K562 (cell line): ENCODE measurements around the gene SLC4A3. TPM values are rescaled to one million over a fixed set of nuclear protein-coding genes. Genes with fewer than 3 reads are reported as not detected.

Experiments used
- ATAC-seq: fragments of 200-7000 bp; cut with Tn5 transposase; 3 replicates; pipeline ENCODE4 v1.9.1; 2020; ENCODE audit warnings: moderate library complexity
- BruUV-seq: library from RNA; stranded (reverse); fragments of 400-500 nt; replicated peaks from 2 replicates; lab custom pipeline; 2021; lab: Mats Ljungman, UMichigan
- CTCF ChIA-PET: fragments of 300-600 bp; formaldehyde crosslinking; extraction: SDS; loops from one replicate; lab custom pipeline; 2021; ENCODE audit warnings: low intra/inter-chr PET ratio; lab: Yijun Ruan, JAX
- POLR2A ChIA-PET: fragments of 300-600, 350-650 bp; sonication (Branson Sonifier 250); formaldehyde crosslinking; extraction: SDS; loops from one replicate; lab custom pipeline; 2021; ENCODE audit warnings: antibody characterized with exemption, inconsistent platforms; lab: Yijun Ruan, JAX
- DNase-seq, 4 experiments: peaks; one replicate each; pipeline versions ENCODE4 v3.0.0 to v3.0.0-alpha.2; 2011 to 2018; ENCODE audit warnings: low spot score in 3 of 4, mixed read lengths in 3 of 4; ENCODE audit errors: extremely low read depth in 1 of 4
- FAIRE-seq: peaks from 2 replicates; lab custom pipeline; 2011; peaks lifted over from hg19 to GRCh38; lab: Jason Lieb, UNC
- H2AFZ ChIP-seq: 2 replicates; pipeline ENCODE4 v1.6.0; 2011; ENCODE audit warnings: low read depth, low read length, control low read depth, inconsistent platforms
- H3K27ac ChIP-seq: fragments of 200-600 bp; 3 replicates; pipeline ENCODE4 v1.8.0; 2011; ENCODE audit warnings: low read depth, mild to moderate bottlenecking, control low read depth, inconsistent platforms, low read length, moderate library complexity, mixed read lengths; ENCODE audit errors: extremely low read depth
- H3K27me3 ChIP-seq, 2 experiments: fragments of 300-600 bp in 1 of 2; 2 replicates in 1 of 2; 3 replicates in 1 of 2; pipeline versions ENCODE4 v1.6.0 to v1.8.0; 2011; ENCODE audit warnings: inconsistent platforms in 2 of 2, low read length in 2 of 2, mild to moderate bottlenecking in 1 of 2, mixed read lengths in 1 of 2, moderate library complexity in 1 of 2; ENCODE audit not compliant: control insufficient read depth in 2 of 2, insufficient read depth in 2 of 2
- H3K36me3 ChIP-seq: fragments of 300-600 bp; 3 replicates; pipeline ENCODE4 v1.8.0; 2011; ENCODE audit warnings: mild to moderate bottlenecking, low read length, inconsistent platforms; ENCODE audit not compliant: control insufficient read depth, insufficient read depth
- H3K4me1 ChIP-seq, 2 experiments: fragments of 200-600 bp in 1 of 2; replicated peaks in 1 of 2; 2 replicates in 1 of 2; 3 replicates in 1 of 2; pipeline versions ENCODE4 v1.5.1 to v1.8.0; 2011; ENCODE audit warnings: inconsistent platforms in 2 of 2, low read length in 2 of 2, mild to moderate bottlenecking in 1 of 2, mixed read lengths in 1 of 2, moderate library complexity in 1 of 2; ENCODE audit not compliant: control insufficient read depth in 2 of 2, insufficient read depth in 2 of 2
- H3K4me2 ChIP-seq: 2 replicates; pipeline ENCODE4 v1.6.1; 2011; ENCODE audit warnings: low read length, control low read depth, inconsistent platforms, mixed read lengths; ENCODE audit not compliant: insufficient read depth
- H3K4me3 ChIP-seq: fragments of 200-600 bp; sonication (generic), shearing (Covaris generic); 2 replicates; pipeline ENCODE4 v1.5.1; 2016; ENCODE audit warnings: control low read depth, inconsistent platforms
- H3K79me2 ChIP-seq: fragments of 200-600 bp; 3 replicates; pipeline ENCODE4 v1.8.0; 2011; ENCODE audit warnings: low read length, inconsistent platforms; ENCODE audit not compliant: control insufficient read depth, insufficient read depth
- H3K9ac ChIP-seq, 2 experiments: 2 replicates each; pipeline versions ENCODE4 v1.6.0 to v1.6.1; 2011; ENCODE audit warnings: low read depth in 2 of 2, low read length in 2 of 2, control low read depth in 1 of 2, inconsistent platforms in 1 of 2, mild to moderate bottlenecking in 1 of 2, mixed read lengths in 1 of 2; ENCODE audit not compliant: insufficient read depth in 1 of 2
- H3K9me1 ChIP-seq: one replicate; pipeline ENCODE4 v1.6.0; 2011; ENCODE audit warnings: inconsistent platforms, mild to moderate bottlenecking, low read length, moderate library complexity; ENCODE audit not compliant: control insufficient read depth, insufficient read depth
- H3K9me3 ChIP-seq: replicated peaks from 2 replicates; pipeline ENCODE4 v1.5.1; 2011; ENCODE audit warnings: low read depth, low read length, inconsistent platforms; ENCODE audit not compliant: control insufficient read depth, insufficient read depth
- H4K20me1 ChIP-seq: replicated peaks from 2 replicates; pipeline ENCODE4 v1.6.1; 2011; ENCODE audit warnings: low read length, inconsistent platforms, mixed read lengths; ENCODE audit not compliant: control insufficient read depth, insufficient read depth
- ADNP ChIP-seq: fragments of 200-800 bp; sonication (Bioruptor generic); IDR thresholded peaks from 2 replicates; pipeline ENCODE4 v1.6.1; 2016; ENCODE audit warnings: missing genetic modification characterization, missing compliant biosample characterization
- ATF4 ChIP-seq: fragments of 450-650 bp; formaldehyde crosslinking; IDR thresholded peaks from 2 replicates; pipeline ENCODE4 v1.4.0; 2022; ENCODE audit warnings: mild to moderate bottlenecking, moderate library complexity
- DACH1 ChIP-seq: fragments of 450-650 bp; IDR thresholded peaks from 2 replicates; pipeline ENCODE4 v1.6.1; 2018; ENCODE audit not compliant: partially characterized antibody
- EGR1 ChIP-seq: fragments of 450-650 bp; conservative IDR thresholded peaks from 2 replicates; pipeline ENCODE4 v1.6.1; 2017; ENCODE audit warnings: mild to moderate bottlenecking
- FOSL1 ChIP-seq: fragments of 200-800 bp; sonication (Bioruptor generic); conservative IDR thresholded peaks from 2 replicates; pipeline ENCODE4 v1.6.1; 2016; ENCODE audit warnings: missing genetic modification characterization, missing compliant biosample characterization
- HNRNPUL1 ChIP-seq: fragments of 200-400 bp; formaldehyde crosslinking; IDR thresholded peaks from 2 replicates; pipeline ENCODE4 v1.6.1; 2017; ENCODE audit warnings: low read length
- KDM1A ChIP-seq, 2 experiments: fragments of 450-650 bp; IDR thresholded peaks; 2 replicates each; pipeline ENCODE4 v1.6.1; 2016; ENCODE audit warnings: mild to moderate bottlenecking in 2 of 2
- MEF2A ChIP-seq: IDR thresholded peaks from 2 replicates; pipeline ENCODE4 v1.6.1; 2011; ENCODE audit warnings: low read depth, mild to moderate bottlenecking, low read length, moderate library complexity; ENCODE audit not compliant: control insufficient read depth
- MTA3 ChIP-seq: fragments of 450-650 bp; formaldehyde crosslinking; IDR thresholded peaks from 2 replicates; pipeline ENCODE4 v1.6.1; 2017; ENCODE audit warnings: mild to moderate bottlenecking, borderline replicate concordance
- NFRKB ChIP-seq: fragments of 450-650 bp; IDR thresholded peaks from 2 replicates; pipeline ENCODE4 v1.6.1; 2016; ENCODE audit warnings: low read depth
- NR2F6 ChIP-seq: fragments of 450-650 bp; formaldehyde crosslinking; IDR thresholded peaks from 2 replicates; pipeline ENCODE4 v1.4.0; 2020; ENCODE audit warnings: mild to moderate bottlenecking
- SMARCA4 ChIP-seq: fragments of 450-650 bp; IDR thresholded peaks from 2 replicates; pipeline ENCODE4 v1.6.1; 2016
- SMARCE1 ChIP-seq: fragments of 450-650 bp; IDR thresholded peaks from 2 replicates; pipeline ENCODE4 v1.7.1; 2016; ENCODE audit warnings: mild to moderate bottlenecking
- XRCC5 ChIP-seq: fragments of 200-400 bp; formaldehyde crosslinking; IDR thresholded peaks from 2 replicates; pipeline ENCODE4 v1.6.1; 2017; ENCODE audit warnings: low read depth, mild to moderate bottlenecking, low read length
- WGBS: fragments of 100-300 bp; shearing (Covaris generic); methylation state at CpG from one replicate; pipeline ENCODE4 v1.1.6; 2016; ENCODE audit warnings: low coverage, mixed read lengths; ENCODE audit not compliant: insufficient coverage; ENCODE audit errors: missing lambda C conversion rate; 5-methylcytosine and 5-hydroxymethylcytosine counted together
- in situ Hi-C: fragments of 300-500 bp; cut with MboI; formaldehyde crosslinking; loops from 4 replicates; pipeline ENCODE4 v1.15.0; 2018; ENCODE audit warnings: inconsistent platforms, mixed read lengths
- intact Hi-C: fragments of 100-400 bp; cut with micrococcal nuclease; formaldehyde crosslinking; loops from 2 replicates; pipeline ENCODE4 v1.14.2; 2022
- polyA plus RNA-seq, 8 experiments: library from polyadenylated mRNA; depleted of rRNA in 4 of 8; stranded (reverse) in 5 of 8; unstranded in 3 of 8; fragments of >200 nt; fragmentation: Nextera tagmentation in 2 of 8; fragmentation: Illumina TruSeq in 1 of 8; extraction: Ambion mirVana in 2 of 8; extraction: Trizol in 1 of 8; gene quantifications; 2 replicates each; pipeline versions ENCODE4 v1.2.1 to v1.2.3, GENCODE V29; 2011 to 2014; ENCODE audit warnings: inconsistent platforms in 1 of 8, missing spikeins in 1 of 8
- total RNA-seq, 7 experiments: library from RNA; depleted of rRNA in 6 of 7; stranded (reverse); fragments of >200 nt in 6 of 7; fragmentation: Illumina TruSeq in 2 of 7; extraction: Trizol in 2 of 7; gene quantifications; 2 replicates each; pipeline versions ENCODE4 v1.2.1 to v1.2.3, GENCODE V29; 2011 to 2021; ENCODE audit warnings: low replicate concordance in 1 of 7
- TF ChIP-seq, protein P1 (sequence below): sonication (generic); formaldehyde crosslinking; IDR thresholded peaks from 2 replicates; pipeline ENCODE4 v1.8.0; 2022; ENCODE audit warnings: mild to moderate bottlenecking, missing genetic modification reagents
- TF ChIP-seq, protein P2 (sequence below): fragments of 450-650 bp; IDR thresholded peaks from 2 replicates; pipeline ENCODE4 v1.6.1; 2017; ENCODE audit warnings: antibody characterized with exemption, mild to moderate bottlenecking
- TF ChIP-seq, protein P3 (sequence below): fragments of 250-450 bp; sonication (Bioruptor Pico); IDR thresholded peaks from 2 replicates; pipeline ENCODE4 v1.4.0; 2020

The SLC4A3 gene
- total and polyA plus RNA-seq, 9 of the 15 experiments (the other 6 are each of a cell fraction or from before 2014, with no cell fraction given) = 0.04 to 0.31 (median 0.16) TPM; not detected in 5

- H3K79me2 ChIP-seq = no peaks in the 10 kb centered on the region
- ChIA-PET POLR2A (interaction anchor here (0.7 to 1.2 kb wide), 4 partner anchors 17 to 122 kb away, joined by 3 to 4 read pairs (median 4); no protein-coding TSS in a partner anchor), CTCF (no interaction called here)
- peaks cover 9% of the 10 kb centered on the region; the same call in 1 of the 2 replicates for H3K9me3 ChIP-seq
- H3K4me1 ChIP-seq = peaks cover 13 to 52% of the 10 kb centered on the region in 2 experiments; a peak in 4 of 5 replicates
- WGBS = 0% methylated on average over 1 of the region's 1 CpG
- peak overlapping the region; percentile 72 for H3K4me2 ChIP-seq
- H2AFZ ChIP-seq = peak overlapping the region; percentile 76; the same call in 1 of the 2 replicates
- H3K9me1 ChIP-seq = peaks cover 3% of the 10 kb centered on the region
- H4K20me1 ChIP-seq = no peaks in the 10 kb centered on the region
- in situ Hi-C loops = no loop called here
- no peaks in the 10 kb centered on the region for H3K36me3 ChIP-seq
- H3K9ac ChIP-seq = peak overlapping the region in 1 of 2 experiments; percentile 48; a peak in 2 of 4 replicates
- peak overlapping the region; percentile 80 for H3K27ac ChIP-seq
- DNase-seq = peak in 2 of 4 experiments; percentile 31 to 54
- H3K27me3 ChIP-seq = no peaks in the 10 kb centered on the region
- intact Hi-C loops = no loop called here
- FAIRE-seq = no peak
- no TSS peak for BruUV-seq
- no peak overlapping the region for H3K4me3 ChIP-seq
- peak; percentile 57 for ATAC-seq
- TF ChIP-seq FOSL1 (tag) = peak; percentile 83
- TF ChIP-seq XRCC5 = no peak
- no peak for TF ChIP-seq EGR1
- TF ChIP-seq SMARCA4 = peak; percentile 76
- TF ChIP-seq ADNP (tag) = 0 out of 2 replicates have a peak, but pooled peaks have one; percentile 1
- TF ChIP-seq, protein P1, sequence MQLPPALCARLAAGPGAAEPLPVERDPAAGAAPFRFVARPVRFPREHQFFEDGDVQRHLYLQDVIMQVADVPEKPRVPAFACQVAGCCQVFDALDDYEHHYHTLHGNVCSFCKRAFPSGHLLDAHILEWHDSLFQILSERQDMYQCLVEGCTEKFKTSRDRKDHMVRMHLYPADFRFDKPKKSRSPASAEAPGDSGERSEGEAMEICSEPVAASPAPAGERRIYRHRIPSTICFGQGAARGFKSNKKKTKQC (CRISPR knock-in tag) = no peak
- TF ChIP-seq DACH1 = peak; percentile 14
- 0 out of 2 replicates have a peak, but pooled peaks have one; percentile 20 for TF ChIP-seq MTA3
- TF ChIP-seq ATF4 = 0 out of 2 replicates have a peak, but pooled peaks have one; percentile 39
- no peak for TF ChIP-seq MEF2A
- TF ChIP-seq, protein P2, sequence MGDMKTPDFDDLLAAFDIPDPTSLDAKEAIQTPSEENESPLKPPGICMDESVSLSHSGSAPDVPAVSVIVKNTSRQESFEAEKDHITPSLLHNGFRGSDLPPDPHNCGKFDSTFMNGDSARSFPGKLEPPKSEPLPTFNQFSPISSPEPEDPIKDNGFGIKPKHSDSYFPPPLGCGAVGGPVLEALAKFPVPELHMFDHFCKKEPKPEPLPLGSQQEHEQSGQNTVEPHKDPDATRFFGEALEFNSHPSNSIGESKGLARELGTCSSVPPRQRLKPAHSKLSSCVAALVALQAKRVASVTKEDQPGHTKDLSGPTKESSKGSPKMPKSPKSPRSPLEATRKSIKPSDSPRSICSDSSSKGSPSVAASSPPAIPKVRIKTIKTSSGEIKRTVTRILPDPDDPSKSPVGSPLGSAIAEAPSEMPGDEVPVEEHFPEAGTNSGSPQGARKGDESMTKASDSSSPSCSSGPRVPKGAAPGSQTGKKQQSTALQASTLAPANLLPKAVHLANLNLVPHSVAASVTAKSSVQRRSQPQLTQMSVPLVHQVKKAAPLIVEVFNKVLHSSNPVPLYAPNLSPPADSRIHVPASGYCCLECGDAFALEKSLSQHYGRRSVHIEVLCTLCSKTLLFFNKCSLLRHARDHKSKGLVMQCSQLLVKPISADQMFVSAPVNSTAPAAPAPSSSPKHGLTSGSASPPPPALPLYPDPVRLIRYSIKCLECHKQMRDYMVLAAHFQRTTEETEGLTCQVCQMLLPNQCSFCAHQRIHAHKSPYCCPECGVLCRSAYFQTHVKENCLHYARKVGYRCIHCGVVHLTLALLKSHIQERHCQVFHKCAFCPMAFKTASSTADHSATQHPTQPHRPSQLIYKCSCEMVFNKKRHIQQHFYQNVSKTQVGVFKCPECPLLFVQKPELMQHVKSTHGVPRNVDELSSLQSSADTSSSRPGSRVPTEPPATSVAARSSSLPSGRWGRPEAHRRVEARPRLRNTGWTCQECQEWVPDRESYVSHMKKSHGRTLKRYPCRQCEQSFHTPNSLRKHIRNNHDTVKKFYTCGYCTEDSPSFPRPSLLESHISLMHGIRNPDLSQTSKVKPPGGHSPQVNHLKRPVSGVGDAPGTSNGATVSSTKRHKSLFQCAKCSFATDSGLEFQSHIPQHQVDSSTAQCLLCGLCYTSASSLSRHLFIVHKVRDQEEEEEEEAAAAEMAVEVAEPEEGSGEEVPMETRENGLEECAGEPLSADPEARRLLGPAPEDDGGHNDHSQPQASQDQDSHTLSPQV = peak; percentile 37; the same call in 1 of the 2 replicates
- 0 out of 2 replicates have a peak, but pooled peaks have one; percentile 10 for TF ChIP-seq NFRKB
- TF ChIP-seq, protein P3, sequence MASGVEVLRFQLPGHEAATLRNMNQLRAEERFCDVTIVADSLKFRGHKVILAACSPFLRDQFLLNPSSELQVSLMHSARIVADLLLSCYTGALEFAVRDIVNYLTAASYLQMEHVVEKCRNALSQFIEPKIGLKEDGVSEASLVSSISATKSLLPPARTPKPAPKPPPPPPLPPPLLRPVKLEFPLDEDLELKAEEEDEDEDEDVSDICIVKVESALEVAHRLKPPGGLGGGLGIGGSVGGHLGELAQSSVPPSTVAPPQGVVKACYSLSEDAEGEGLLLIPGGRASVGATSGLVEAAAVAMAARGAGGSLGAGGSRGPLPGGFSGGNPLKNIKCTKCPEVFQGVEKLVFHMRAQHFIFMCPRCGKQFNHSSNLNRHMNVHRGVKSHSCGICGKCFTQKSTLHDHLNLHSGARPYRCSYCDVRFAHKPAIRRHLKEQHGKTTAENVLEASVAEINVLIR = no peak
- no peak for TF ChIP-seq NR2F6 (CRISPR knock-in tag)
- 0 out of 4 replicates have a peak, but pooled peaks of 1 of the 2 experiments have one; percentile 1 for TF ChIP-seq KDM1A (IDR thresholded peaks at IDR 0.05)
- peak; percentile 45; the same call in 1 of the 2 replicates for TF ChIP-seq SMARCE1
- TF ChIP-seq HNRNPUL1 = no peak
These were observed 34.5 kb downstream of the SLC4A3 start for GRCh38 chr2:219661955-219662395.
